Neural cell (in vitro differentiated cells): Measurements from ENCODE around the gene YWHAE. TPM values are rescaled to one million over a fixed set of nuclear protein-coding genes. Genes with fewer than 3 reads are reported as not detected.
"Not testable (repeated sequence)": the region's sequence is repeated elsewhere in the genome, so short reads cannot be mapped to it uniquely, and the experiment has no call there.

ENCODE experiments used
- H2AFZ ChIP-seq: fragments of 200-600, 300-800 bp; sonication (generic), shearing (Covaris generic); 2 replicates; pipeline ENCODE4 v1.6.0; 2014; ENCODE audit warnings: low read depth, mild to moderate bottlenecking, antibody characterized with exemption, low read length, moderate library complexity
- H3F3A ChIP-seq: fragments of 200-600 bp; shearing (Covaris generic); 2 replicates; pipeline ENCODE4 v1.6.1; 2016; ENCODE audit warnings: mild to moderate bottlenecking, moderate library complexity, mixed read lengths, antibody characterized with exemption, low read length; ENCODE audit not compliant: insufficient read depth, poor library complexity, severe bottlenecking
- H3K27ac ChIP-seq: fragments of 200-600, 300-800 bp; sonication (generic), shearing (Covaris generic); 2 replicates; pipeline ENCODE4 v1.5.1; 2014; ENCODE audit warnings: mild to moderate bottlenecking, low read length, moderate library complexity
- H3K27me3 ChIP-seq: fragments of 300-800, 200-600 bp; sonication (generic), shearing (Covaris generic); 2 replicates; pipeline ENCODE4 v1.6.0; 2014; ENCODE audit warnings: mild to moderate bottlenecking, low read depth, low read length, moderate library complexity; ENCODE audit not compliant: insufficient read depth
- H3K36me3 ChIP-seq: fragments of 300-800, 200-600 bp; sonication (generic), shearing (Covaris generic); 2 replicates; pipeline ENCODE4 v1.5.1; 2014; ENCODE audit warnings: mild to moderate bottlenecking, antibody characterized with exemption, low read length, moderate library complexity; ENCODE audit not compliant: insufficient read depth
- H3K4me2 ChIP-seq: fragments of 300-800, 200-600 bp; sonication (generic), shearing (Covaris generic); 2 replicates; pipeline ENCODE4 v1.6.0; 2014; ENCODE audit warnings: mild to moderate bottlenecking, low read length
- H3K4me3 ChIP-seq: fragments of 300-800, 200-600 bp; sonication (generic), shearing (Covaris generic); 2 replicates; pipeline ENCODE4 v1.5.1; 2014; ENCODE audit warnings: mild to moderate bottlenecking, low read length, moderate library complexity
- H3K79me2 ChIP-seq: fragments of 200-600 bp; shearing (Covaris generic); replicated peaks from 2 replicates; pipeline ENCODE4 v1.6.0; 2014; ENCODE audit warnings: mild to moderate bottlenecking, low read length, moderate library complexity; ENCODE audit not compliant: insufficient read depth
- H3K9ac ChIP-seq: fragments of 300-800, 200-600 bp; sonication (generic), shearing (Covaris generic); 2 replicates; pipeline ENCODE4 v1.6.1; 2016; ENCODE audit warnings: mild to moderate bottlenecking, low read length, mixed read lengths
- H3K9me2 ChIP-seq: fragments of 200-600 bp; shearing (Covaris generic); 2 replicates; pipeline ENCODE4 v1.6.1; 2016; ENCODE audit warnings: mild to moderate bottlenecking, low read length, mixed read lengths; ENCODE audit not compliant: insufficient read depth
- H3K9me3 ChIP-seq: fragments of 200-600, 300-800 bp; sonication (generic), shearing (Covaris generic); 2 replicates; pipeline ENCODE4 v1.6.1; 2016; ENCODE audit warnings: mild to moderate bottlenecking, mixed run types, low read length, moderate library complexity, mixed read lengths
- H4K20me1 ChIP-seq: fragments of 200-600 bp; shearing (Covaris generic); 2 replicates; pipeline ENCODE4 v1.6.1; 2016; ENCODE audit warnings: mild to moderate bottlenecking, mixed run types; ENCODE audit not compliant: insufficient read depth
- CTCF ChIP-seq: fragments of 450-650 bp; IDR thresholded peaks from 2 replicates; pipeline ENCODE4 v1.5.1; 2014; ENCODE audit warnings: antibody characterized with exemption, mild to moderate bottlenecking, moderate library complexity; ENCODE audit not compliant: poor library complexity, severe bottlenecking
- EP300 ChIP-seq: fragments of 450-650 bp; conservative IDR thresholded peaks from 2 replicates; pipeline ENCODE4 v1.6.1; 2014; ENCODE audit warnings: antibody characterized with exemption, mild to moderate bottlenecking, moderate library complexity; ENCODE audit not compliant: poor library complexity, severe bottlenecking
- EZH2 ChIP-seq: fragments of 200-600, 300-800 bp; shearing (Covaris generic), sonication (generic); IDR thresholded peaks from 2 replicates; pipeline ENCODE4 v1.6.1; 2014; ENCODE audit warnings: antibody characterized with exemption, low read length, borderline replicate concordance, mild to moderate bottlenecking; ENCODE audit not compliant: insufficient read depth, poor library complexity, severe bottlenecking
- MXI1 ChIP-seq: fragments of 450-650 bp; conservative IDR thresholded peaks from 2 replicates; pipeline ENCODE4 v1.6.1; 2014; ENCODE audit warnings: antibody characterized with exemption, mild to moderate bottlenecking; ENCODE audit not compliant: poor library complexity, severe bottlenecking
- POLR2AphosphoS5 ChIP-seq: IDR thresholded peaks from 2 replicates; pipeline ENCODE4 v1.6.1; 2012
- RAD21 ChIP-seq: fragments of 450-650 bp; conservative IDR thresholded peaks from 2 replicates; pipeline ENCODE4 v1.6.1; 2014; ENCODE audit warnings: antibody characterized with exemption, mild to moderate bottlenecking, moderate library complexity
- REST ChIP-seq: IDR thresholded peaks from 2 replicates; pipeline ENCODE4 v1.6.1; 2012; ENCODE audit warnings: borderline replicate concordance
- SMC3 ChIP-seq: fragments of 450-650 bp; conservative IDR thresholded peaks from 2 replicates; pipeline ENCODE4 v1.6.1; 2014; ENCODE audit warnings: antibody characterized with exemption, mild to moderate bottlenecking, moderate library complexity; ENCODE audit not compliant: poor library complexity
- TAF1 ChIP-seq: IDR thresholded peaks from 2 replicates; pipeline ENCODE4 v1.6.1; 2012; ENCODE audit warnings: low read depth
- polyA plus RNA-seq: library from polyadenylated mRNA; depleted of rRNA; stranded (reverse); fragments of >200 nt; gene quantifications from 2 replicates; pipeline ENCODE4 v1.2.3, GENCODE V29; 2014

YWHAE gene
- polyA plus RNA-seq, 1 donor from 2014 or later = 594 TPM

GRCh38 chr17:1447052-1447451 lies 47.0 kb upstream of the YWHAE start:
- peaks cover 68% of the 10 kb centered on the region for H3K79me2 ChIP-seq
- no peaks in the 10 kb centered on the region for H3K27me3 ChIP-seq
- H3K4me3 ChIP-seq = no peak overlapping the region
- no peaks in the 10 kb centered on the region for H3F3A ChIP-seq
- no peak overlapping the region for H3K9ac ChIP-seq
- H3K9me2 ChIP-seq = no peaks in the 10 kb centered on the region
- no peaks in the 10 kb centered on the region for H4K20me1 ChIP-seq
- H3K4me2 ChIP-seq = no peak overlapping the region
- no peaks in the 10 kb centered on the region for H3K36me3 ChIP-seq
- no peak overlapping the region for H3K27ac ChIP-seq
- no peaks in the 10 kb centered on the region for H3K9me3 ChIP-seq
- TF ChIP-seq EP300 (no peak), EZH2 (no peak), RAD21 (no peak), MXI1 (no peak), POLR2AphosphoS5 (no peak), CTCF (no peak), REST (no peak), TAF1 (no peak), SMC3 (no peak)
- H2AFZ ChIP-seq = no peak overlapping the region

- no peak overlapping the region for H2AFZ ChIP-seq
- no peaks in the 10 kb centered on the region for H3K9me3 ChIP-seq
- H3K36me3 ChIP-seq = no peaks in the 10 kb centered on the region
- H3K27ac ChIP-seq = no peak overlapping the region
- H4K20me1 ChIP-seq = no peaks in the 10 kb centered on the region
- no peaks in the 10 kb centered on the region for H3F3A ChIP-seq
- H3K9ac ChIP-seq = no peak overlapping the region
- H3K79me2 ChIP-seq = peaks cover 60% of the 10 kb centered on the region
- no peaks in the 10 kb centered on the region for H3K27me3 ChIP-seq
- no peak overlapping the region for H3K4me3 ChIP-seq
- no peak for TF ChIP-seq MXI1
- TF ChIP-seq EP300 = no peak
- no peak for TF ChIP-seq TAF1
- TF ChIP-seq POLR2AphosphoS5 = no peak
- TF ChIP-seq RAD21 = no peak
- TF ChIP-seq EZH2 = no peak
- no peak for TF ChIP-seq REST
- no peak for TF ChIP-seq SMC3
- no peak for TF ChIP-seq CTCF
- no peak overlapping the region for H3K4me2 ChIP-seq
- H3K9me2 ChIP-seq = no peaks in the 10 kb centered on the region
These were observed 46.2 kb upstream of the YWHAE start for GRCh38 chr17:1446201-1446600.

GRCh38 chr17:1445695-1446094 lies 45.7 kb upstream of the YWHAE start:
- peaks cover 62% of the 10 kb centered on the region for H3K79me2 ChIP-seq
- H3K9me3 ChIP-seq, H4K20me1 ChIP-seq, H3K4me2 ChIP-seq, H3K36me3 ChIP-seq, H3F3A ChIP-seq, H2AFZ ChIP-seq, H3K27ac ChIP-seq, H3K4me3 ChIP-seq, H3K9me2 ChIP-seq, H3K9ac ChIP-seq, H3K27me3 ChIP-seq: not testable (repeated sequence)
